RWPE2 (cell line): Measurements from ENCODE around the gene C1QTNF4.
"Not testable (repeated sequence)": the region's sequence is repeated elsewhere in the genome, so short reads cannot be mapped to it uniquely, and the experiment has no call there.

Source experiments
- ATAC-seq: fragments of 200-7000 bp; cut with Tn5 transposase; 3 replicates; pipeline ENCODE4 v1.9.1; 2021; ENCODE audit warnings: low read depth
- DNase-seq: peaks from one replicate; pipeline ENCODE4 v3.0.0-alpha.2; 2020; ENCODE audit warnings: low spot score
- H3K27ac ChIP-seq: fragments of 450-650 bp; 2 replicates; pipeline ENCODE4 v1.5.1; 2017; ENCODE audit warnings: mild to moderate bottlenecking; ENCODE audit not compliant: poor library complexity, severe bottlenecking
- H3K27me3 ChIP-seq: fragments of 250-450 bp; sonication (Bioruptor Pico); 2 replicates; pipeline ENCODE4 v1.5.1; 2021; ENCODE audit warnings: mild to moderate bottlenecking, moderate library complexity; ENCODE audit not compliant: insufficient read depth, poor library complexity, severe bottlenecking
- H3K36me3 ChIP-seq: fragments of 250-450 bp; sonication (Bioruptor Pico); 2 replicates; pipeline ENCODE4 v1.5.1; 2020; ENCODE audit warnings: low read depth, mild to moderate bottlenecking, moderate library complexity
- H3K4me1 ChIP-seq: fragments of 250-450 bp; sonication (Bioruptor Pico); 2 replicates; pipeline ENCODE4 v1.5.1; 2021; ENCODE audit warnings: mild to moderate bottlenecking, moderate library complexity; ENCODE audit not compliant: insufficient read depth, poor library complexity, severe bottlenecking
- H3K4me3 ChIP-seq: fragments of 250-450 bp; sonication (Bioruptor Pico); 2 replicates; pipeline ENCODE4 v1.5.1; 2021; ENCODE audit warnings: mild to moderate bottlenecking, moderate library complexity; ENCODE audit not compliant: severe bottlenecking
- H3K9me3 ChIP-seq: fragments of 250-450 bp; sonication (Bioruptor Pico); 2 replicates; pipeline ENCODE4 v1.5.1; 2021; ENCODE audit warnings: mild to moderate bottlenecking, moderate library complexity; ENCODE audit not compliant: severe bottlenecking
- CTCF ChIP-seq: fragments of 450-650 bp; IDR thresholded peaks from one replicate; pipeline ENCODE4 v1.5.1; 2017; ENCODE audit warnings: mild to moderate bottlenecking, moderate library complexity; ENCODE audit not compliant: poor library complexity, severe bottlenecking

Gene C1QTNF4

GRCh38 chr11:47550288-47551047 lies 43.7 kb downstream of the C1QTNF4 start:
- H3K36me3 ChIP-seq, result peaks cover 43% of the 10 kb centered on the region
- no peaks in the 10 kb centered on the region for H3K27me3 ChIP-seq
- H3K27ac ChIP-seq, result no peak overlapping the region
- no peaks in the 10 kb centered on the region for H3K9me3 ChIP-seq
- no peak for TF ChIP-seq CTCF
- H3K4me1 ChIP-seq, result peaks cover 30% of the 10 kb centered on the region
- DNase-seq (no peak), ATAC-seq (no peak)
- H3K4me3 ChIP-seq, result peak overlapping the region; percentile 75

GRCh38 chr11:47546274-47546673 lies 47.9 kb downstream of the C1QTNF4 start:
- peaks cover 44% of the 10 kb centered on the region for H3K36me3 ChIP-seq
- not testable (repeated sequence) for ATAC-seq, H3K4me3 ChIP-seq, DNase-seq, H3K27me3 ChIP-seq, H3K27ac ChIP-seq, H3K9me3 ChIP-seq
- H3K4me1 ChIP-seq, result peaks cover 33% of the 10 kb centered on the region

GRCh38 chr11:47545298-47545697 lies 48.9 kb downstream of the C1QTNF4 start:
- no peak overlapping the region for H3K4me3 ChIP-seq
- no peaks in the 10 kb centered on the region for H3K9me3 ChIP-seq
- peaks cover 36% of the 10 kb centered on the region for H3K36me3 ChIP-seq
- H3K27me3 ChIP-seq, result no peaks in the 10 kb centered on the region
- TF ChIP-seq CTCF, result no peak
- peaks cover 37% of the 10 kb centered on the region for H3K4me1 ChIP-seq
- DNase-seq (no peak), ATAC-seq (no peak)
- no peak overlapping the region for H3K27ac ChIP-seq

- no peak for TF ChIP-seq CTCF
- Histone ChIP-seq H3K36me3 (peaks cover 15% of the 10 kb centered on the region), H3K4me1 (peaks cover 33% of the 10 kb centered on the region), H3K9me3 (no peaks in the 10 kb centered on the region), H3K27me3 (no peaks in the 10 kb centered on the region), H3K4me3 (no peak overlapping the region), H3K27ac (peak overlapping the region; percentile 98)
- ATAC-seq (no peak), DNase-seq (no peak)
Observed at GRCh38 chr11:47541070-47541469, 53.1 kb downstream of the C1QTNF4 start.

GRCh38 chr11:47539681-47540039 lies 54.6 kb downstream of the C1QTNF4 start:
- Histone ChIP-seq H3K4me3 (no peak overlapping the region), H3K27me3 (no peaks in the 10 kb centered on the region), H3K36me3 (peaks cover 16% of the 10 kb centered on the region), H3K9me3 (no peaks in the 10 kb centered on the region), H3K4me1 (peaks cover 35% of the 10 kb centered on the region), H3K27ac (peak overlapping the region; percentile 98)
- DNase-seq, result no peak
- no peak for TF ChIP-seq CTCF
- ATAC-seq, result peak; percentile 20
